HCT116 (cell line): ENCODE results near the gene ITGAL.

Experiments
- CTCF ChIP-seq, 3 experiments: fragments of 200-600 bp in 1 of 3; sonication (generic) in 1 of 3; IDR thresholded peaks in 2 of 3; conservative IDR thresholded peaks in 1 of 3; 2 replicates each; pipeline ENCODE4 v1.5.1; 2012 to 2017; ENCODE audit warnings: low read depth in 2 of 3, low read length in 2 of 3, antibody characterized with exemption in 1 of 3, borderline replicate concordance in 1 of 3, control low read depth in 1 of 3, mild to moderate bottlenecking in 1 of 3, mixed read lengths in 1 of 3, mixed run types in 1 of 3, moderate library complexity in 1 of 3; ENCODE audit not compliant: insufficient read depth in 1 of 3
- EZH2 ChIP-seq: fragments of 200-600 bp; sonication (generic); IDR thresholded peaks from 2 replicates; pipeline ENCODE4 v1.6.1; 2017; ENCODE audit warnings: antibody characterized with exemption, mixed run types
- POLR2A ChIP-seq: IDR thresholded peaks from 2 replicates; pipeline ENCODE4 v1.7.0; 2011; ENCODE audit warnings: borderline replicate concordance; ENCODE audit not compliant: insufficient read depth, insufficient read length; ENCODE audit errors: extremely low read depth

GRCh38 chr16:30526823-30527634 is 54.5 kb downstream of the ITGAL start:
- peak in 1 of 3 experiments; percentile 24; a peak in 2 of 6 replicates for TF ChIP-seq CTCF (IDR thresholded peaks at IDR 0.05 in 2 of 3, conservative IDR thresholded peaks at IDR 0.05 in 1 of 3; ENCODE audit: borderline replicate concordance in 1 of 3, insufficient read depth in 1 of 3, low read depth in 2 of 3, low read length in 2 of 3)
- TF ChIP-seq EZH2, result no peak
- no peak for TF ChIP-seq POLR2A
